Breast epithelium (tissue), 4 donors: ENCODE data around the gene LHFPL5. TPM values are rescaled to one million over a fixed set of nuclear protein-coding genes. Genes with fewer than 3 reads are reported as not detected.

ENCODE experiments used
- DNase-seq, 2 donors: peaks; one replicate each; pipeline ENCODE4 v3.0.0-alpha.2; 2019; ENCODE audit warnings: low spot score in 2 of 2
- H3K27ac ChIP-seq, 2 donors: fragments of 200-600 bp; sonication (generic) in 1 of 2; one replicate each; pipeline ENCODE4 v1.5.1; 2016 to 2019; ENCODE audit warnings: mild to moderate bottlenecking in 1 of 2
- H3K27me3 ChIP-seq, 2 donors: fragments of 200-600 bp; sonication (generic) in 1 of 2; one replicate each; pipeline versions ENCODE4 v1.5.1 to v1.6.0; 2017 to 2019; ENCODE audit warnings: control low read depth in 1 of 2, mild to moderate bottlenecking in 1 of 2
- H3K36me3 ChIP-seq: fragments of 200-600 bp; one replicate; pipeline ENCODE4 v1.5.1; 2019
- H3K4me1 ChIP-seq, 2 donors: fragments of 200-600 bp; sonication (generic); one replicate each; pipeline ENCODE4 v1.5.1; 2016 to 2019; ENCODE audit warnings: control low read depth in 1 of 2
- H3K4me3 ChIP-seq, 3 donors: fragments of 200-600 bp; sonication (generic); 1 replicate in 2 of 3; 2 replicates in 1 of 3; pipeline ENCODE4 v1.5.1; 2016 to 2019; ENCODE audit warnings: mild to moderate bottlenecking in 3 of 3, moderate library complexity in 2 of 3
- H3K9me3 ChIP-seq, 2 donors: fragments of 200-600 bp; sonication (generic) in 1 of 2; one replicate each; pipeline ENCODE4 v1.5.1; 2016 to 2019; ENCODE audit warnings: control low read depth in 1 of 2
- CTCF ChIP-seq, 3 donors: fragments of 450-650 bp; IDR thresholded peaks; one replicate each; pipeline ENCODE4 v1.5.1; 2016 to 2017; ENCODE audit warnings: antibody characterized with exemption in 3 of 3, mild to moderate bottlenecking in 3 of 3, moderate library complexity in 3 of 3
- POLR2A ChIP-seq: fragments of 450-650 bp; IDR thresholded peaks from one replicate; pipeline ENCODE4 v1.6.1; 2016; ENCODE audit warnings: antibody characterized with exemption, mild to moderate bottlenecking, moderate library complexity
- POLR2AphosphoS5 ChIP-seq, 3 donors: sonication (generic); formaldehyde crosslinking; IDR thresholded peaks; one replicate each; pipeline ENCODE4 v1.6.1; 2017; ENCODE audit warnings: antibody characterized with exemption in 3 of 3
- intact Hi-C: fragments of 100-400 bp; cut with DNase I; formaldehyde crosslinking; loops from one replicate; pipeline ENCODE4 v1.15.1; 2023; ENCODE audit warnings: low total_unique reads
- total RNA-seq, 3 donors: library from RNA; depleted of rRNA; stranded (reverse); fragments of >200 nt; gene quantifications; one replicate each; pipeline ENCODE4 v1.1.0, GENCODE V29; 2016

The LHFPL5 gene
- total RNA-seq, 3 donors from 2014 or later = not detected

GRCh38 chr6:35831257-35832007 lies 26.3 kb downstream of the LHFPL5 start:
- no peaks in the 10 kb centered on the region for H3K4me1 ChIP-seq
- no peak for TF ChIP-seq POLR2A
- no peak for TF ChIP-seq CTCF (IDR thresholded peaks at IDR 0.05)
- intact Hi-C loops = no loop called here
- no peak overlapping the region for H3K27ac ChIP-seq
- H3K27me3 ChIP-seq = no peaks in the 10 kb centered on the region
- H3K9me3 ChIP-seq = no peaks in the 10 kb centered on the region
- no peak for DNase-seq
- H3K36me3 ChIP-seq = no peaks in the 10 kb centered on the region
- no peak overlapping the region for H3K4me3 ChIP-seq

- no peak for TF ChIP-seq POLR2A
- no peak for TF ChIP-seq CTCF (IDR thresholded peaks at IDR 0.05)
- no peak for TF ChIP-seq POLR2AphosphoS5 (IDR thresholded peaks at IDR 0.05)
- Histone ChIP-seq H3K9me3 (no peaks in the 10 kb centered on the region), H3K4me3 (no peak overlapping the region), H3K27ac (no peak overlapping the region), H3K27me3 (no peaks in the 10 kb centered on the region), H3K4me1 (no peaks in the 10 kb centered on the region), H3K36me3 (no peaks in the 10 kb centered on the region)
- DNase-seq = no peak
- intact Hi-C loops = no loop called here
Measured at GRCh38 chr6:35833536-35833935, 28.4 kb downstream of the LHFPL5 start.

GRCh38 chr6:35839019-35839418 lies 33.9 kb downstream of the LHFPL5 start:
- TF ChIP-seq POLR2A = no peak
- no peak for TF ChIP-seq CTCF (IDR thresholded peaks at IDR 0.05)
- H3K27me3 ChIP-seq = no peaks in the 10 kb centered on the region
- intact Hi-C loops = no loop called here
- H3K4me3 ChIP-seq = no peak overlapping the region
- H3K27ac ChIP-seq = no peak overlapping the region
- H3K9me3 ChIP-seq = no peaks in the 10 kb centered on the region
- DNase-seq = no peak
- H3K4me1 ChIP-seq = no peaks in the 10 kb centered on the region
- H3K36me3 ChIP-seq = no peaks in the 10 kb centered on the region

- DNase-seq = no peak
- H3K27ac ChIP-seq = no peak overlapping the region
- H3K36me3 ChIP-seq = no peaks in the 10 kb centered on the region
- no peaks in the 10 kb centered on the region for H3K4me1 ChIP-seq
- TF ChIP-seq CTCF (IDR thresholded peaks at IDR 0.05) (no peak), POLR2AphosphoS5 (IDR thresholded peaks at IDR 0.05) (no peak), POLR2A (no peak)
- H3K4me3 ChIP-seq = no peak overlapping the region
- intact Hi-C loops = no loop called here
- H3K9me3 ChIP-seq = no peaks in the 10 kb centered on the region
- H3K27me3 ChIP-seq = no peaks in the 10 kb centered on the region
Measured at GRCh38 chr6:35842381-35842780, 37.2 kb downstream of the LHFPL5 start.

- Histone ChIP-seq H3K27me3 (no peaks in the 10 kb centered on the region), H3K4me1 (no peaks in the 10 kb centered on the region), H3K27ac (no peak overlapping the region), H3K4me3 (no peak overlapping the region), H3K36me3 (no peaks in the 10 kb centered on the region), H3K9me3 (peaks cover 0 to 6% of the 10 kb centered on the region in 2 donors)
- no peak for DNase-seq
- intact Hi-C loops = no loop called here
- no peak for TF ChIP-seq POLR2A
- TF ChIP-seq CTCF (IDR thresholded peaks at IDR 0.05) = no peak
- no peak for TF ChIP-seq POLR2AphosphoS5 (IDR thresholded peaks at IDR 0.05)
Measured at GRCh38 chr6:35844290-35844689, 39.1 kb downstream of the LHFPL5 start.
